HUES64 (cell line): ENCODE results near the gene SLC6A11.

Experiments used
- H3K27ac ChIP-seq: 2 replicates; pipeline ENCODE4 v1.7.0; 2013; ENCODE audit warnings: low read depth, low read length, inconsistent platforms
- H3K27me3 ChIP-seq: 2 replicates; pipeline ENCODE4 v1.6.1; 2013; ENCODE audit warnings: mild to moderate bottlenecking, low read length; ENCODE audit not compliant: insufficient read depth
- H3K36me3 ChIP-seq: 2 replicates; pipeline ENCODE4 v1.6.1; 2013; ENCODE audit warnings: mild to moderate bottlenecking, low read length; ENCODE audit not compliant: insufficient read depth
- H3K4me1 ChIP-seq: 2 replicates; pipeline ENCODE4 v1.6.1; 2013; ENCODE audit warnings: mild to moderate bottlenecking, low read length, moderate library complexity; ENCODE audit not compliant: insufficient read depth
- H3K4me3 ChIP-seq: 2 replicates; pipeline ENCODE4 v1.5.1; 2013; ENCODE audit warnings: mild to moderate bottlenecking, low read length, moderate library complexity
- H3K9ac ChIP-seq: 2 replicates; pipeline ENCODE4 v1.6.1; 2013; ENCODE audit warnings: mild to moderate bottlenecking, low read depth, low read length
- H3K9me3 ChIP-seq: 2 replicates; pipeline ENCODE4 v1.6.1; 2013; ENCODE audit warnings: low read depth, low read length; ENCODE audit not compliant: insufficient read depth
- WGBS: fragments of 150-250, 120-280 bp; methylation state at CpG from one replicate; pipeline ENCODE4 v1.1.7; 2013; ENCODE audit warnings: missing lambda C conversion rate; 5-methylcytosine and 5-hydroxymethylcytosine counted together

SLC6A11 gene

GRCh38 chr3:10974746-10975375 lies 158.8 kb downstream of the SLC6A11 start:
- H3K9ac ChIP-seq = no peak overlapping the region
- WGBS = 91% methylated on average over 7 of the region's 7 CpGs
- H3K27me3 ChIP-seq = no peaks in the 10 kb centered on the region
- H3K36me3 ChIP-seq = no peaks in the 10 kb centered on the region
- peaks cover 15% of the 10 kb centered on the region for H3K4me1 ChIP-seq
- H3K4me3 ChIP-seq = no peak overlapping the region
- H3K27ac ChIP-seq = no peak overlapping the region
- no peaks in the 10 kb centered on the region for H3K9me3 ChIP-seq

- Histone ChIP-seq H3K27me3 (no peaks in the 10 kb centered on the region), H3K9ac (no peak overlapping the region), H3K4me3 (no peak overlapping the region), H3K9me3 (no peaks in the 10 kb centered on the region), H3K36me3 (no peaks in the 10 kb centered on the region), H3K27ac (no peak overlapping the region), H3K4me1 (peaks cover 15% of the 10 kb centered on the region)
- WGBS = 87% methylated on average over 1 of the region's 1 CpG
These were observed 159.7 kb downstream of the SLC6A11 start for GRCh38 chr3:10975695-10976234.

- no peak overlapping the region for H3K4me3 ChIP-seq
- H3K9ac ChIP-seq = no peak overlapping the region
- H3K27ac ChIP-seq = no peak overlapping the region
- peaks cover 6% of the 10 kb centered on the region; the same call in 1 of the 2 replicates for H3K27me3 ChIP-seq
- H3K9me3 ChIP-seq = no peaks in the 10 kb centered on the region
- H3K36me3 ChIP-seq = no peaks in the 10 kb centered on the region
- peaks cover 15% of the 10 kb centered on the region for H3K4me1 ChIP-seq
- 92% methylated on average over 1 of the region's 1 CpG for WGBS
These were observed 160.7 kb downstream of the SLC6A11 start for GRCh38 chr3:10976770-10977169.

- no peak overlapping the region for H3K9ac ChIP-seq
- no peaks in the 10 kb centered on the region for H3K36me3 ChIP-seq
- peaks cover 6% of the 10 kb centered on the region; the same call in 1 of the 2 replicates for H3K27me3 ChIP-seq
- H3K9me3 ChIP-seq = no peaks in the 10 kb centered on the region
- H3K4me3 ChIP-seq = no peak overlapping the region
- 39% methylated on average over 10 of the region's 10 CpGs for WGBS
- H3K4me1 ChIP-seq = peaks cover 10% of the 10 kb centered on the region
- H3K27ac ChIP-seq = no peak overlapping the region
These were observed 162.0 kb downstream of the SLC6A11 start for GRCh38 chr3:10977892-10978510.

GRCh38 chr3:10978956-10979355 lies 162.9 kb downstream of the SLC6A11 start:
- no peak overlapping the region for H3K9ac ChIP-seq
- H3K36me3 ChIP-seq = no peaks in the 10 kb centered on the region
- H3K27me3 ChIP-seq = peaks cover 6% of the 10 kb centered on the region; the same call in 1 of the 2 replicates
- H3K27ac ChIP-seq = no peak overlapping the region
- H3K9me3 ChIP-seq = no peaks in the 10 kb centered on the region
- peaks cover 14% of the 10 kb centered on the region for H3K4me1 ChIP-seq
- WGBS = 95% methylated on average over 7 of the region's 7 CpGs
- H3K4me3 ChIP-seq = no peak overlapping the region

GRCh38 chr3:10980312-10980711 lies 164.3 kb downstream of the SLC6A11 start:
- H3K27me3 ChIP-seq = peaks cover 6% of the 10 kb centered on the region; the same call in 1 of the 2 replicates
- no peak overlapping the region for H3K27ac ChIP-seq
- peaks cover 14% of the 10 kb centered on the region for H3K4me1 ChIP-seq
- H3K9me3 ChIP-seq = no peaks in the 10 kb centered on the region
- H3K36me3 ChIP-seq = no peaks in the 10 kb centered on the region
- H3K9ac ChIP-seq = no peak overlapping the region
- no peak overlapping the region for H3K4me3 ChIP-seq
- WGBS = 96% methylated on average over 7 of the region's 7 CpGs

GRCh38 chr3:10981031-10981430 lies 165.0 kb downstream of the SLC6A11 start:
- H3K27ac ChIP-seq = no peak overlapping the region
- 96% methylated on average over 3 of the region's 3 CpGs for whole genome bisulfite sequencing
- H3K9ac ChIP-seq = no peak overlapping the region
- no peaks in the 10 kb centered on the region for H3K36me3 ChIP-seq
- no peaks in the 10 kb centered on the region for H3K9me3 ChIP-seq
- H3K4me1 ChIP-seq = peaks cover 14% of the 10 kb centered on the region
- peaks cover 6% of the 10 kb centered on the region; the same call in 1 of the 2 replicates for H3K27me3 ChIP-seq
- H3K4me3 ChIP-seq = no peak overlapping the region

GRCh38 chr3:10981961-10982360 lies 165.9 kb downstream of the SLC6A11 start:
- H3K27ac ChIP-seq = no peak overlapping the region
- H3K36me3 ChIP-seq = no peaks in the 10 kb centered on the region
- H3K4me1 ChIP-seq = peaks cover 14% of the 10 kb centered on the region
- no peak overlapping the region for H3K4me3 ChIP-seq
- peaks cover 6% of the 10 kb centered on the region; the same call in 1 of the 2 replicates for H3K27me3 ChIP-seq
- H3K9ac ChIP-seq = no peak overlapping the region
- 81% methylated on average over 5 of the region's 5 CpGs for WGBS
- H3K9me3 ChIP-seq = no peaks in the 10 kb centered on the region

GRCh38 chr3:10982782-10983181 lies 166.8 kb downstream of the SLC6A11 start:
- WGBS = 66% methylated on average over 4 of the region's 4 CpGs
- H3K36me3 ChIP-seq = no peaks in the 10 kb centered on the region

GRCh38 chr3:10983219-10983916 lies 167.3 kb downstream of the SLC6A11 start:
- Histone ChIP-seq H3K36me3 (no peaks in the 10 kb centered on the region), H3K9me3 (no peaks in the 10 kb centered on the region), H3K27ac (no peak overlapping the region), H3K4me3 (no peak overlapping the region), H3K9ac (no peak overlapping the region), H3K4me1 (peaks cover 5% of the 10 kb centered on the region; the same call in 1 of the 2 replicates), H3K27me3 (peaks cover 6% of the 10 kb centered on the region; the same call in 1 of the 2 replicates)
- 31% methylated on average over 7 of the region's 7 CpGs for WGBS

More at GRCh38 chr3:10982782-10983181, 166.8 kb downstream of the SLC6A11 start:
- Histone ChIP-seq H3K9ac (no peak overlapping the region), H3K4me3 (no peak overlapping the region), H3K27me3 (peaks cover 6% of the 10 kb centered on the region; the same call in 1 of the 2 replicates), H3K4me1 (peaks cover 11% of the 10 kb centered on the region), H3K9me3 (no peaks in the 10 kb centered on the region), H3K27ac (no peak overlapping the region)

- Histone ChIP-seq H3K4me1 (peaks cover 5% of the 10 kb centered on the region; the same call in 1 of the 2 replicates), H3K9ac (no peak overlapping the region), H3K4me3 (no peak overlapping the region), H3K27ac (no peak overlapping the region), H3K27me3 (peaks cover 6% of the 10 kb centered on the region; the same call in 1 of the 2 replicates), H3K36me3 (no peaks in the 10 kb centered on the region), H3K9me3 (no peaks in the 10 kb centered on the region)
- WGBS = 95% methylated on average over 1 of the region's 1 CpG
These were observed 168.4 kb downstream of the SLC6A11 start for GRCh38 chr3:10984371-10984896.
